IMR-90 (cell line): ENCODE results near the gene CCDC32. TPM values are rescaled to one million over a fixed set of nuclear protein-coding genes. Genes with fewer than 3 reads are reported as not detected.

Source experiments
- ATAC-seq: fragments of 200-7000 bp; cut with Tn5 transposase; 2 replicates; pipeline ENCODE4 v1.9.1; 2020; ENCODE audit warnings: low read depth, mild to moderate bottlenecking, moderate library complexity
- BruUV-seq: library from RNA; stranded (reverse); fragments of 400-500 nt; replicated peaks from 2 replicates; lab custom pipeline; 2021; lab: Mats Ljungman, UMichigan
- CTCF ChIA-PET: fragments of 300-600 bp; formaldehyde crosslinking; extraction: SDS; loops from one replicate; lab custom pipeline; 2021; ENCODE audit warnings: antibody characterized with exemption; lab: Yijun Ruan, JAX
- POLR2A ChIA-PET: fragments of 300-600 bp; sonication (Branson Sonifier 250); formaldehyde crosslinking; loops from one replicate; lab custom pipeline; 2022; ENCODE audit warnings: antibody characterized with exemption; ENCODE audit not compliant: unreplicated experiment; lab: Charles Lee
- DNase-seq: peaks from one replicate; pipeline ENCODE4 v3.0.0; 2013
- H2AFZ ChIP-seq: replicated peaks from 2 replicates; pipeline ENCODE3; 2013; ENCODE audit warnings: low read length, mild to moderate bottlenecking; ENCODE audit not compliant: poor library complexity
- H2AK5ac ChIP-seq: 2 replicates; pipeline ENCODE4 v1.6.1; 2013; ENCODE audit warnings: low read depth, low read length, inconsistent platforms
- H2AK9ac ChIP-seq: replicated peaks from 2 replicates; pipeline ENCODE3; 2013; ENCODE audit warnings: mild to moderate bottlenecking, low read depth, low read length, moderate library complexity; ENCODE audit not compliant: poor library complexity
- H2BK120ac ChIP-seq: 2 replicates; pipeline ENCODE4 v1.6.1; 2013; ENCODE audit warnings: low read depth, low read length, inconsistent platforms
- H2BK15ac ChIP-seq: 3 replicates; pipeline ENCODE4 v1.6.1; 2013; ENCODE audit warnings: low read depth, low read length, inconsistent platforms
- H2BK20ac ChIP-seq: 2 replicates; pipeline ENCODE4 v1.6.1; 2013; ENCODE audit warnings: low read depth, mild to moderate bottlenecking, inconsistent platforms, low read length, moderate library complexity
- H2BK5ac ChIP-seq: 2 replicates; pipeline ENCODE4 v1.6.1; 2013; ENCODE audit warnings: mild to moderate bottlenecking, low read depth, low read length, inconsistent platforms; ENCODE audit not compliant: poor library complexity, severe bottlenecking
- H3K14ac ChIP-seq: replicated peaks from 2 replicates; pipeline ENCODE4 v1.6.1; 2013; ENCODE audit warnings: low read depth, low read length, inconsistent platforms
- H3K18ac ChIP-seq: 2 replicates; pipeline ENCODE4 v1.6.1; 2013; ENCODE audit warnings: low read depth, low read length, control low read depth
- H3K23ac ChIP-seq: 2 replicates; pipeline ENCODE4 v1.6.1; 2013; ENCODE audit warnings: low read depth, low read length, inconsistent platforms
- H3K27ac ChIP-seq: 2 replicates; pipeline ENCODE4 v1.5.1; 2013; ENCODE audit warnings: mild to moderate bottlenecking, control low read depth, low read length; ENCODE audit not compliant: insufficient read depth
- H3K27me3 ChIP-seq: 2 replicates; pipeline ENCODE4 v1.6.1; 2013; ENCODE audit warnings: low read length; ENCODE audit not compliant: control insufficient read depth, insufficient read depth
- H3K36me3 ChIP-seq: 2 replicates; pipeline ENCODE4 v1.6.1; 2013; ENCODE audit warnings: low read length, mixed read lengths; ENCODE audit not compliant: control insufficient read depth, insufficient read depth
- H3K4ac ChIP-seq: 2 replicates; pipeline ENCODE4 v1.6.1; 2013; ENCODE audit warnings: low read depth, low read length, inconsistent platforms
- H3K4me1 ChIP-seq: 2 replicates; pipeline ENCODE4 v1.6.1; 2013; ENCODE audit warnings: low read length, mixed read lengths; ENCODE audit not compliant: control insufficient read depth, insufficient read depth
- H3K4me2 ChIP-seq: 2 replicates; pipeline ENCODE4 v1.6.1; 2013; ENCODE audit warnings: low read depth, mild to moderate bottlenecking, control low read depth, low read length, moderate library complexity
- H3K4me3 ChIP-seq: 2 replicates; pipeline ENCODE4 v1.5.1; 2013; ENCODE audit warnings: low read depth, mild to moderate bottlenecking, control low read depth, low read length, moderate library complexity; ENCODE audit not compliant: insufficient read depth
- H3K56ac ChIP-seq: 2 replicates; pipeline ENCODE4 v1.6.1; 2013; ENCODE audit warnings: low read length, inconsistent platforms; ENCODE audit not compliant: insufficient read depth; ENCODE audit errors: extremely low read depth
- H3K79me1 ChIP-seq, 2 experiments: 2 replicates each; pipeline ENCODE4 v1.6.1; 2013; ENCODE audit warnings: low read length in 2 of 2, inconsistent platforms in 1 of 2, low read depth in 1 of 2
- H3K9ac ChIP-seq: 2 replicates; pipeline ENCODE4 v1.6.1; 2013; ENCODE audit warnings: low read depth, low read length, control low read depth
- H3K9me1 ChIP-seq: 2 replicates; pipeline ENCODE4 v1.6.1; 2013; ENCODE audit warnings: low read length, inconsistent platforms; ENCODE audit not compliant: insufficient read depth
- H3K9me3 ChIP-seq: 2 replicates; pipeline ENCODE4 v1.6.1; 2013; ENCODE audit warnings: low read length; ENCODE audit not compliant: control insufficient read depth, insufficient read depth
- H4K20me1 ChIP-seq: 2 replicates; pipeline ENCODE4 v1.6.1; 2013; ENCODE audit warnings: low read length, inconsistent platforms; ENCODE audit not compliant: insufficient read depth
- H4K5ac ChIP-seq: 2 replicates; pipeline ENCODE4 v1.6.1; 2013; ENCODE audit warnings: mild to moderate bottlenecking, low read depth, low read length, control low read depth
- H4K8ac ChIP-seq, 2 experiments: 2 replicates each; pipeline ENCODE4 v1.6.1; 2013; ENCODE audit warnings: low read depth in 2 of 2, low read length in 2 of 2, control low read depth in 1 of 2, inconsistent platforms in 1 of 2
- H4K91ac ChIP-seq: 2 replicates; pipeline ENCODE4 v1.6.1; 2013; ENCODE audit warnings: low read depth, low read length, inconsistent platforms; ENCODE audit not compliant: insufficient read depth
- CHD1 ChIP-seq: IDR thresholded peaks from 2 replicates; pipeline ENCODE4 v1.6.1; 2012; ENCODE audit warnings: low read depth, low read length, improper control_type of control experiment
- MAFK ChIP-seq: IDR thresholded peaks from 2 replicates; pipeline ENCODE4 v1.6.1; 2012; ENCODE audit warnings: low read depth, low read length, improper control_type of control experiment
- MXI1 ChIP-seq: IDR thresholded peaks from 2 replicates; pipeline ENCODE4 v1.6.1; 2012; ENCODE audit warnings: low read depth, mild to moderate bottlenecking, low read length, moderate library complexity, borderline replicate concordance
- POLR2A ChIP-seq: IDR thresholded peaks from 2 replicates; pipeline ENCODE4 v1.6.1; 2012; ENCODE audit warnings: mild to moderate bottlenecking, low read depth, low read length
- RAD21 ChIP-seq: IDR thresholded peaks from 2 replicates; pipeline ENCODE4 v1.6.1; 2012; ENCODE audit warnings: low read length, improper control_type of control experiment
- RFX5 ChIP-seq: IDR thresholded peaks from 2 replicates; pipeline ENCODE4 v1.8.0; 2012; ENCODE audit warnings: low read depth, mild to moderate bottlenecking, low read length, moderate library complexity
- SMC3 ChIP-seq: fragments of 150-350 bp; IDR thresholded peaks from 2 replicates; pipeline ENCODE4 v1.6.1; 2016; ENCODE audit warnings: low read depth, mild to moderate bottlenecking, antibody characterized with exemption, low read length, moderate library complexity
- WGBS, 2 experiments: methylation state at CpG; one replicate each; pipeline versions ENCODE4 v1.1.5 to v1.1.7; 2013; ENCODE audit warnings: missing lambda C conversion rate in 2 of 2; ENCODE audit not compliant: insufficient read length in 1 of 2; ENCODE audit errors: extremely low coverage in 2 of 2; 5-methylcytosine and 5-hydroxymethylcytosine counted together
- dilution Hi-C: fragments of 300-500 bp; cut with HindIII; formaldehyde crosslinking; loops from one replicate; pipeline ENCODE4 v1.14.3; 2018; ENCODE audit warnings: low sequenced_read_pairs; ENCODE audit not compliant: unreplicated experiment
- in situ Hi-C: fragments of 300-500 bp; cut with MboI; formaldehyde crosslinking; loops from 3 replicates; pipeline ENCODE4 v1.14.3; 2019; ENCODE audit warnings: low sequenced_read_pairs, inconsistent platforms, mixed read lengths
- intact Hi-C: fragments of 100-400 bp; cut with micrococcal nuclease; formaldehyde crosslinking; loops from 2 replicates; pipeline ENCODE4 v1.10.0; 2022
- polyA plus RNA-seq, 3 experiments: library from polyadenylated mRNA; depleted of rRNA; stranded (reverse); fragments of >200 nt; gene quantifications; 2 replicates each; pipeline ENCODE4 v1.2.3, GENCODE V29; 2012; ENCODE audit warnings: low replicate concordance in 1 of 3
- total RNA-seq: library from RNA; depleted of rRNA; stranded (reverse); fragments of >200 nt; gene quantifications from 2 replicates; pipeline ENCODE4 v1.2.3, GENCODE V29; 2012
- TF ChIP-seq, protein P1 (sequence below): fragments of 150-350 bp; IDR thresholded peaks from 2 replicates; pipeline ENCODE4 v1.6.1; 2017; ENCODE audit warnings: mild to moderate bottlenecking, antibody characterized with exemption, low read length, low read depth
- TF ChIP-seq, protein P2 (sequence below): fragments of 150-350 bp; IDR thresholded peaks from 2 replicates; pipeline ENCODE4 v1.6.1; 2016; ENCODE audit warnings: low read depth, mild to moderate bottlenecking, low read length, moderate library complexity, borderline replicate concordance

Gene CCDC32
- total and polyA plus RNA-seq, 2 of the 4 experiments (the other 2 are of a cell fraction) = 14.8 to 15.1 TPM

DNA sequence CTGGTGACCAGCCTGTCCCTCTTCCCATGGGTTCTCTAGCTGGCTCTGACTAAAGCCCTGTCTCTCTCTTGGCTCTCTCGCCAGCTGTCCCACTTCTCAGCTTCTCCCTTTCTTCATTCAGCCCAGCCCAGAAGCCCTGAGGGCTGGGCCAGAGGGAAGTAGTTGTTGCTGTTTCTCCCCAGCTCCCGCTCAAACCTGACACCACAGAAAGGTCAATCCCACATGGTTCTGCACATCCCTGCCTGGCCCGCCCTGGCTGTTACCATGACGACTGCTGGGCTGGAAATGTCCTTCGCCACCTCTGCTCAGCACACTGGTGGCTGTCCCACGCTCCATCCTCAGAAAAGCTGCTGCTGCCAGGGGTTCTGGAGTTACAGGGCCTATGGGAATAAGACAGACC, 25.9 kb downstream of the CCDC32 start:
- DNase-seq = no peak
- Histone ChIP-seq H3K23ac (no peak overlapping the region), H2BK15ac (no peak overlapping the region), H4K20me1 (no peaks in the 10 kb centered on the region), H3K4me3 (no peak overlapping the region), H3K9me3 (no peaks in the 10 kb centered on the region), H3K79me1 (no peaks in the 10 kb centered on the region), H2BK120ac (no peak overlapping the region), H2AFZ (no peak overlapping the region), H3K9ac (no peak overlapping the region), H3K27ac (no peak overlapping the region), H4K8ac (no peak overlapping the region), H3K4me2 (no peak overlapping the region), H2AK9ac (no peak overlapping the region), H3K36me3 (no peaks in the 10 kb centered on the region), H3K4me1 (peaks cover 2% of the 10 kb centered on the region; the same call in 1 of the 2 replicates), H4K91ac (no peak overlapping the region), H3K9me1 (peaks cover 13% of the 10 kb centered on the region), H2AK5ac (no peak overlapping the region), H3K27me3 (no peaks in the 10 kb centered on the region), H4K5ac (no peak overlapping the region), H3K4ac (no peak overlapping the region), H3K18ac (no peak overlapping the region), H2BK5ac (no peak overlapping the region), H2BK20ac (no peak overlapping the region), H3K14ac (no peak overlapping the region), H3K56ac (no peak overlapping the region)
- 73% methylated on average over 4 of the region's 6 CpGs; no CpG with 5 or more reads in 1 of the 2 experiments for WGBS, 2 experiments
- BruUV-seq = no TSS peak
- in situ Hi-C loops (no loop called here), dilution Hi-C loops (no loop called here), intact Hi-C loops (no loop called here)
- TF ChIP-seq POLR2A (no peak), RAD21 (no peak), SMC3 (no peak), RFX5 (no peak), CHD1 (no peak), MAFK (no peak), MXI1 (no peak)
- TF ChIP-seq, protein P1, sequence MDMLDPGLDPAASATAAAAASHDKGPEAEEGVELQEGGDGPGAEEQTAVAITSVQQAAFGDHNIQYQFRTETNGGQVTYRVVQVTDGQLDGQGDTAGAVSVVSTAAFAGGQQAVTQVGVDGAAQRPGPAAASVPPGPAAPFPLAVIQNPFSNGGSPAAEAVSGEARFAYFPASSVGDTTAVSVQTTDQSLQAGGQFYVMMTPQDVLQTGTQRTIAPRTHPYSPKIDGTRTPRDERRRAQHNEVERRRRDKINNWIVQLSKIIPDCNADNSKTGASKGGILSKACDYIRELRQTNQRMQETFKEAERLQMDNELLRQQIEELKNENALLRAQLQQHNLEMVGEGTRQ = no peak
- TF ChIP-seq, protein P2, sequence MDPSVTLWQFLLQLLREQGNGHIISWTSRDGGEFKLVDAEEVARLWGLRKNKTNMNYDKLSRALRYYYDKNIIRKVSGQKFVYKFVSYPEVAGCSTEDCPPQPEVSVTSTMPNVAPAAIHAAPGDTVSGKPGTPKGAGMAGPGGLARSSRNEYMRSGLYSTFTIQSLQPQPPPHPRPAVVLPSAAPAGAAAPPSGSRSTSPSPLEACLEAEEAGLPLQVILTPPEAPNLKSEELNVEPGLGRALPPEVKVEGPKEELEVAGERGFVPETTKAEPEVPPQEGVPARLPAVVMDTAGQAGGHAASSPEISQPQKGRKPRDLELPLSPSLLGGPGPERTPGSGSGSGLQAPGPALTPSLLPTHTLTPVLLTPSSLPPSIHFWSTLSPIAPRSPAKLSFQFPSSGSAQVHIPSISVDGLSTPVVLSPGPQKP = no peak
- POLR2A ChIA-PET = no interaction called here
- CTCF ChIA-PET = interaction anchor here (0.5 to 0.6 kb wide), 2 partner anchors 12 to 51 kb away, joined by 3 read pairs; no protein-coding TSS in a partner anchor
- ATAC-seq = no peak
